Upper lobe of left lung (tissue), 4 donors: Measurements from ENCODE around the gene AKR1B15.

Experiments
- CTCF ChIP-seq, 6 experiments: fragments of 450-650 bp in 4 of 6; fragments of 200-600 bp in 2 of 6; sonication (generic) in 2 of 6; IDR thresholded peaks; one replicate each; pipeline ENCODE4 v1.5.1; 2016 to 2019; ENCODE audit warnings: antibody characterized with exemption in 6 of 6
- POLR2A ChIP-seq, 4 donors: fragments of 450-650 bp; IDR thresholded peaks; one replicate each; pipeline ENCODE4 v1.5.1; 2016 to 2017; ENCODE audit warnings: antibody characterized with exemption in 4 of 4, mild to moderate bottlenecking in 2 of 4

DNA sequence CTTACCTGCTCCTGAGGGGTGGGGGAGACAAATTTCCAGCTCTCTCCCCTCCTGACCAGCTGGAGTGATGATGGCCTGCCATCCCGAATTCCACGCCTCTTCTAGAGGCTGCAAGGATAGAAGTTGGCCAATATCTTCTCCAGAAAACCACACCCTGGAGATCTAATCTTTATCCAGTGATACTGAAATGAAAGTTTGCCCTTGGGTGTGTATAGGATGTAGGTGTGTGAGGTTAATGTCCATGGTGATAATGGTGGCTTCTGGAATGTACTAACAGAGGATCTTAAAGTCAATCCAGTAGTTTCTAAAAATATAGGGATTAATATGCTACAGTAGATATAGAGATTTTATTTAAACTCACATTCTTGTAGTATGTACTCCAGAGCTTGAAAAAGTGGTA, 22.2 kb downstream of the AKR1B15 start:
- TF ChIP-seq CTCF (IDR thresholded peaks at IDR 0.05) (no peak), POLR2A (IDR thresholded peaks at IDR 0.05) (no peak)
